ENCODE data around the gene MS4A2.
"Not testable (repeated sequence)": the region's sequence is repeated elsewhere in the genome, so short reads cannot be mapped to it uniquely, and the experiment has no call there.

MS4A2 gene

DNA sequence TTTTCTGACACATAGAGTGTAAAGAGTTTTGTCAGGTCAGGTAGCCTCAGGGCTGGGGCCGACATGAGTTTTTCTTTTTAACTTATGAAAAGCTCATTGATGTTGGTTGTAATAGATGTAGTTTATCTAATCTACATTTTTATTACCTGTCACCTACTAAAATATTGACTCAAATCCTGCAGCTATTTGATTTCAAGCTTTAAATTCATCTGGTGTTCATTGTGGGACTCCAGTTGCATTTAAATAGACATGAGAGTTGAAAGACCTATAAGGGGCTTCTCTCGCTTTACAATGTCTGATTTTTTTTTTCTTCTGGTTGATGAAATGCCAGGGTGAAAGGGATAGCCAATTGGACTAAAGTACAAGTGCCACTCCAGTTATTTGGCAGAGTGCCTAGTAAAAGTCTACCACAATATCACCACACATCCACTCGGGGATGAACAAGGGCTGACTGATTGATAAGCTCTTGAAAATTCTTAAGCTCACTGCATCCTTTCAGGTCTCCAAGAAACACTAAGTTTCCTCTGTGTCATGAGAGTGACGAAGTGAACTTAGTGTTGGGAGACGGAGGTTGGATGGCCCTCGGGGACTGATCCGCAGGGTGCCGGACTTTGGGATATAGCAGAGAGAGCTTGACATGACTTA lies 16.1 kb downstream of the MS4A2 start:
- DNase-seq, result not testable (repeated sequence)

DNA sequence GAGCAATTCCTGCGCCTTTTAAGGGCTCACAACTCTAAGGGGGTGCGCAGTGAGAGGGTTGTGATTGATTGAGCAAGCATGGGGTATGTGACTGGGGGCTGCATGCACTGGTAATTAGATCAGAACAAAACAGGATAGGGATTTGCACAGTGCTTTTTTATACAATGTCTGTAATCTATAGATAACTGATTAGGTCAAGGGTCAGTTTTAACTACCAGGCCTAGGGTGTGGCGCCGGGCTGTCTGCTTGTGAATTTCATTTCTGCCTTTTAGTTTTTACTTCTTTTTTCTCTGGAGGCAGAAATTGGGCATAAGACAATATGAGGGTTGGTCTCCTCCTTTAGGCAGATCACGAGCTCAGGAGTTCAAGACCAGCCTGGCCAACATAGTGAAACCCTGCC lies 20.2 kb downstream of the MS4A2 start:
- not testable (repeated sequence) for DNase-seq

DNA sequence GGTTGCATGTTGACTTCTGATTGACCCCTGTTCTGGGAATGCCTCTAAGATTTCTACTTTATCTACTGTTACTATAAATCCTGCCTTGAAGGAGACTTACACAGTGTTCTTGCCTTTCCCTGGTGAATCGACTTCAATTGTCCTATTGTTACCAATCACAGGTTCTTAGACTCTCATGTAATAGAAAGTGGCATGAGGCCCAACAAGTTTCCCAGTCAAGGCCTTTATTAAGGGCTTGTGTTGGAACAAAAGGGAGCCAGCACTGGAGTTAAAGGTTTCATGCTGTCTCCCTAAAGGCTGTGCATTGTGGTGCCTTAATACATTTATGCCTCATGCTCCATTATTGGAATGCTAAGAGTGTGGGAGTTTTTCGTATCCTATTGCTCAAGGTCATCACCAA lies 23.3 kb downstream of the MS4A2 start:
- DNase-seq, result no peak

DNA sequence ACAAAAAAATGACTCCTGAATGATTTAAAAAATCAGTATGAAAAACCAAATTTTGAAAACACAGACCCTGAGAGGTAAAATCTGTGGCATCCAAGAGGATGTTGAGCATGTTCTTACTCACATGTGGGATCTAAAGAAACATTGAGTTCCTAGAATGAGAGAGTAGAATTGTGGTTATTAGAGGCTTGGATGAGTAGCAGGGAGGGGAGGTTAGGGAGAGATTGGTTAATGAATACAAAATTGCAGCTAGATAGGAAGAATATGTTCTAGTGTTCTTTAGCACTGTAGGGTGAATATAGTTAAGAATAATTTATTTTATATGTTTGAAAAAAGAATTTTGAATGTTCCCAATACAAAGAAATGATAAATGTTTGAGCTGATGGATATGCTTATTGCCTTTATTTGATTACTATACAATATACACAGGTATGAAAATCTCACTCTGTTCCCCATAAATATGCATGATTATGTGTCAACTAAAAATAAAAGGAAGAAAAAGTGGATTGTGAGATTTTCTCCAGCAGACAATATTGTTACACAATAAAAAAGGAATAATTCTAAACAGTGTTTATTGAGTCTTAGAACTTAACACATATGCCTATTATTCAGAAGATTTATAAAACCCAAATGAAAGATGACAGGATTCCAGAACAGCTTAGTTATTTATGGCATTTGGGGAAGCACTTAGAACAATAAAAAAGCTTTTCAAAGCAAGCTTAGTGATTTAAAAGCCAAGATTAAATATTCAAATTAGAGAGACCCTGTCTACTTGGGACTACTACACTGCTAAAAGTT lies 28.7 kb downstream of the MS4A2 start:
- no peak for DNase-seq

DNA sequence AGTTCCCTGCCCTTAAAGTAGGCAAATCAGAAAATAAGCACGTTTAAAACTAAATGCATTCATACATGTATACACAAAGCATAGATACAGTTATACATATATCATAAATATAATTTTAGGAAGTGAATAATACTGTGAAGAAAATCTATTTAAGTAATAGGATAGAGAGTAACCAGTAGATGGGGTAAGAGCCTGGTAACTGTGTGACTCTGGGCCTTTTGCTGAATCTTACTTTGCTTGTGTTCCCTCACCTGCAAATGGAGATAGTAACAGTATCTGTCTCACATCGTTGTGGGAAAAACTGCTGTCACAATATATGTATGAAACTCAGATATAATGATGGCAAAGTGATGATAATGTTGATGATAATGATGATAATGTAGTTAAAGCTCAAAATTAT lies 29.9 kb downstream of the MS4A2 start:
- DNase-seq, result no peak

DNA sequence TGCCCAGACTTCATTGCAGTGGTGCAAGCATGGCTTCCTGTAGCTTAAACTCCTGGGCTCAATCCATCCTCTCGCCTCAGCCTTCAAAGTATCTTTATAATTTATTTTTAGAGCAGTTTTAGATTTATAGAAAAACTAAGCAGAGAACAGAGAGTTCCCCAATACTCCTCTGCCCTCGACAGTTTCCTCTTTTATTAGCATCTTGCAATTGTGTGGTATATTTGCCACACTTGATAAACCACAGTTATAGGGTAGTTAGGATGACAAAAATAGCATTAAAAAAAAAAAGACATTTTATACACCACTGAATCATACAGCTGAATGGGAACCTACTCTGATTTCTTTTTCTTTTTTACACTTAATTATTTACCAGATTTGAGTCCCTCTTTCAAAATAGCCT lies 31.2 kb downstream of the MS4A2 start:
- DNase-seq, result no peak

DNA sequence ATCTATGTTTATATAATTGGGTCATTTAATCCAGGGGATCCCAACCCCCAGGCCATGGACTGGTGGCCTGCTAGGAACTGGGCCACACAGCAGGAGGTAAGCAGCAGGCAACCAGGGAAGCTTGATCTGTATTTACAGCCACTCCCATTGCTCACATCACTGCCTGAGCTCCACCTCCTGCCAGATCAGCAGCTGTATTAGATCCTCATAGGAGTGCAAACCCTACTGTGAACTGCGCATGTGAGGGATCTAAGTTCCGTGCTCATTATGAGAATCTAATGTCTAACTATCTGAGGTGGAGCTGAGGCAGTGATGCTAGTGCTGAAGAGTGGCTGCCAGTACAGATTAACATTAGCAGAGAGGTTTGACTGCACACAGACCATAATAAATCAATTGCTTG lies 32.8 kb downstream of the MS4A2 start:
- no peak for DNase-seq

DNA sequence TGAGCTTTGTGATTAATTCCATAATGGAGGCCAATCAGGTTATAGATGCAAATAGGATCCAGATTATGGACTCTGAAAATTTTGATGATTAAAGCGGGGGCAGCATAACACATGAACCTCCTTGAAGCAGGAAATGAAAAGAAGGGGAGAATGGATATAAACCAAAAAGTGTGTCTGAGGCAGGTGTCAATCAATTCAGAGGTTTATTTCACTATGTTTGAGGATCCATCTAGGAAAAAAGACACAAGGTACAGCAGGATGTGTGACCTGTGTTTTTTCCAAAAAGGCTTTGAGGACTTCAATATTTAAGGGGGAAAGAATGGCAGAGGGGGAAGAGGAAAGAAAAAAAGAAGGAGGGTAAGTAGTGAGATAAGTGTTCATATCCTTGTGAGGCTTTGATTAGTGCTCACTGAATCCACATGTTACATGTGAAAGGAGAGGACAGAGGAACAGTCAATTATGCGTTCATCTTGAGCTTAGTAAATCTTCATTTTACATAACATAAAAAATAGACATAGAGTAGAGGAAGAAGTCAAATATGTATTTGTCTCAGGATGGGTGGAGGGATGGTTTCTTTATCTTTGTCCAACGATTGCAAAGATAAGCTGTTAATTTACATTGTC lies 34.1 kb downstream of the MS4A2 start:
- DNase-seq, result no peak

DNA sequence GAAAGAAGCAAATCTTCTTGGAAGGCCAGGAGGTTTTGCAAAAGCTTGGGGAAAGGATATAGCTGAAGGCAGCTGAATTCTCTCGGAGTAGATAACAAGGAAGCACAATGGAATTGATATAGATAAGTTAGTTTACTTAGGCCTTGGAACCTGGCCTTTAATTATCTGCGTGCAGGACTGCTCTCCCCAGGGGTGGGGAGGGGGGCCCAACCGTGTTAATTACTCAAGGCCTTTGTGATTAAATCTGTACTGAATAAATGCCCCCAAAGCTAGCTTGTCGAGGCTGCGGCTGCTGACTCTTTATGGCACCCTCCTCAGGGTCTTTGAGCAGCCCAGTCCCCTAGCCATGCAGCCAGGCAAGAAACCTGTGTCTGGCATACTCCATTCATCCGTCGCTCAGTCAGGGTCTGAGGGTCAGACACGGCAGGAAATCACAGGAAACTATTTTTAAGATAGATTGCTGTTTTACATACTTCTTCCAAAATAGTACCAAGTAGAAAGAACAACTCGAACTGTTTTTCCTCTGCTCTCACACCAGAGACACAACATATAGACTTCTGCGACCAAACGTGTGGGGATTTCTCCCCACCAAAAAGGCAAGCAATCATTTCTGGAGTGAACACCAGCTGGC lies 36.5 kb downstream of the MS4A2 start:
- DNase-seq, result no peak

DNA sequence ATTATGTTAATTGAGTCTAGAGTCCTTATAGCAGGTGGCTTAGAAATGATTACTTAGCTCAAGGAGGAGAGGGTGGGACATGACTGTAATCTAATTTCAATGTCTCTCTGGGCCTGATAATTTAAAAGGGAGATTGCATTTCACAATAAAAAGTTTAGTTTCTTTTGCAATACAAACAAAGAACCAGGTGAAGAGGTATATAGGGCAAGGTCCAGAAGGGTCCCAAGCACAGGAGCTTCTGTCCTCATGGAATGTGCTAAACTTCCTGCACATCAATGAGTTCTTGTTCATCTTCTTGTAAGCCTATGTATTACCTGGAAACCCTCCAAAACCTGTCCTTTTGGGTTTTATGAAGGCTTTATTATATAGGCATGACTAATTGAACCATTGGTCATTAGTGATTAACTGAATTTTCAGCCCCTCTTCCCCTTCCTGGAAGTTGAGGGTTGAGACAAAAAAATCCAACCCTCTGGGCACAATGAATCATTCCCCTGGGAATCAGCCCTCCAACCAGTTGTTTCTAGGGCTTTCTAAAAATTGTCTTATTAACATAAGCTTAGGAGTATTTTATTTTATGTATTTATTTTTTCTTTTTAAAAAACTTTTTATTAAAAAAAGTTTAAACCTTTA lies 37.6 kb downstream of the MS4A2 start:
- no peak for DNase-seq

DNA sequence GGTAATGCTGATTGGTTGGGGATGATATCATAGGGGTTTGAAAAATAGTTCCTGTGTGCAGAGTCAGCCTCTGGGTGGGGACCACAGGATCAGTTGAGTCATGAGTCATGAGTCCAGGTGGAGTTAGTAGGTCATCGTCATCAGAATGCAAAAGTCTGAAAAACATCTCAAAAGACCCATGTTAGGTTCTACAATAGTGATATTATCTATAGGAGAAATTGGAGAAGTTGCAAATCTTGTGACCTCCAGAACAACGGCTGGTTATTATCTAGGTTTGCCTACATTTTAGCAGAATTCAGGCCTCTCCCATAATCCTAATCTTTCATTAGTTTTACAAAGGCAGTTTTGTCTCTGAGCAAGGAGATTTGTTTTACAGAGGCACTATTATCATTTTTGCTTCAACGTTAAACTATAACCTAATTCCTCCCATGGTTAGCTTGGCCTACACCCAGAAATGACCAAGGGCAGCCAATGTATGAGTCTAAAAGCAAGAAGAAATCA lies 38.9 kb downstream of the MS4A2 start:
- DNase-seq, result no peak

DNA sequence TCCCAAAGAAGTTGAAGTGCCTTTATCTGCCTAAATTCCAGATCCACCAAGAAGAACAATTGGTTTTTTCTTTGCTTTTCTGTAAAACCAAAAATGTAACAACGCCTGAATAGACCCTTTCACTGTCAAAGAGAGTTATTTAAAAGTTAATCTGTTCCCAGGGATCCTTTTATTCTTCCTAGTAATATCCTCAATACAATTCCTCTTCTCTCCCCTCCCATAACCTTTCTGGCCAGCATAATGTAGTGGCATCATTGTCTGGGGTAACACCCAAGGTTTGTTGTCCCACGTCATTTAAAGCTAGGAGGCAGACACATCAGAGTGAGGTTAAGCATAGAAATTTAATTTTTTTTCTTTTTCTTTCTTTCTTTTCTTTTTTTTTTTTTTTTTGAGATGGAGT lies 39.9 kb downstream of the MS4A2 start:
- DNase-seq, result no peak

DNA sequence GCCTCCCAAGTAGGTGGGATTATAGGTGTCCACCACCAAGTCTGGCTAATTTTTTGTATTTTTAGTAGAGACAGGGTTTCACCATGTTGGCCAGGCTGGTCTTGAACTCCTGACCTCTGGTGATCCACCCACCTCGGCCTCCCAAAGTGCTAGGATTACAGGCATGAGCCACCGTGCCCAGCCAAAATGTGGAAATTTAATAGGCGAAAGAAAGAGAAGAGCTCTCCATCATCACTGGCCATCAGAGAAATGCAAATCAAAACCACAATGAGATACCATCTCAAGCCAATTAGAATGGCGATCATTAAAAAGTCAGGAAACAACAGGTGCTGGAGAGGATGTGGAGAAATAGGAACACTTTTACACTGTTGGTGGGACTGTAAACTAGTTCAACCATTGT lies 40.4 kb downstream of the MS4A2 start:
- DNase-seq, result not testable (repeated sequence)

DNA sequence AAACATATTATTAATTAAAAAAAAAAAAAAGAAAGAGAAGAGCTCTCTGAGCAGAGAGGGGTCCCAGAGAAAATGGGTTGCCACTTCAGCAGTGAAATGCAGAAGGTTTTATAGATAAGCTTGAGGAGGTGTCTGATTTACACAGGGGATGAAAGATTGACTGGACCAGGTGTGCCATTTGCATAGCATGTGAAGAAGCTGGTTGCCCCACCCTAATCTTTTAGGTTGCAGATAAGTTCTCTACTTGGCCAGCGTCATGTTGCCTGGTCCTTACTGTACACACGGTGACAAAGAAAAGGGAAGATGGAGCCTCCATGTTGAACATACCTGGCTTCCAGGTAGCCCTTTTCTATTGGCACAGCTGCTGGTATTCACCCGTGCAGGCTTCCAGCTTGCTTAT lies 41.4 kb downstream of the MS4A2 start:
- DNase-seq, result no peak

DNA sequence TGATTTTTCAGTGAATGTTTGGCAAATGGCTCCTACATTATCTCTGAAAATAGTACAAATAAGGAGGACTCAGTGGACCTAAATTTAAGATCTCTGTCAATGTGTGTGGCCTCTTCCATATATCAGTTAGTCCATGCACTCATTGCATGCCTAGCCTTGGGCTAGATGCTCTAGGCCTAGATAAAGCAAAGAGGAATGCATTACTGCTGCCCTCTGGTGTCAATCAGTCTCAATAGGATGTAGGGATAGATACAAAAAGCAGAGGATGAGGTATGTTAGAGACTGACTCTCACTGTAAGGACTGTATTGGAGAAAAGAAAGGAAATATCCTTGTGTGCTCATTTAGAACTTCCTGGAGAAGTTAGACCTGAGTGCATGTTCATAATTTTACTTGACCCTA lies 42.0 kb downstream of the MS4A2 start:
- DNase-seq, result no peak

DNA sequence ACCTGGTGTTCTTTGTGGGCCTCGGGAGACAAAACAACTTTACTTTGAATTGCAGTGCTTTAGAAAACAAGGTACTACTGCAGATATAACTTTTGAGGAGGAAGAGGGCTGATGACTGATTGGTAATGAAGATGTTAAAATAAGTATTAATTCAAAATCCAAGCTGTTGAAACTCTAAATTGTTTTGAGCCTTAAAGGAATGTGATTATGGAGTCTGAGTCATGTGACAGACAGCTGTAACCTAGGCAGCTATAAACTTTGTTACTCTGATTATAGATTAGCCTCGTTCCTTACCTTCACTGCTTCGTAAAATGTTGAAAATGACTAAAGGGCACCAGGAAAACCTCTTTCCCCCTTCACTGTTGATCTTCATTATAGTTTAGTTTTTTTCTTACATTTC lies 43.4 kb downstream of the MS4A2 start:
- no peak for DNase-seq

DNA sequence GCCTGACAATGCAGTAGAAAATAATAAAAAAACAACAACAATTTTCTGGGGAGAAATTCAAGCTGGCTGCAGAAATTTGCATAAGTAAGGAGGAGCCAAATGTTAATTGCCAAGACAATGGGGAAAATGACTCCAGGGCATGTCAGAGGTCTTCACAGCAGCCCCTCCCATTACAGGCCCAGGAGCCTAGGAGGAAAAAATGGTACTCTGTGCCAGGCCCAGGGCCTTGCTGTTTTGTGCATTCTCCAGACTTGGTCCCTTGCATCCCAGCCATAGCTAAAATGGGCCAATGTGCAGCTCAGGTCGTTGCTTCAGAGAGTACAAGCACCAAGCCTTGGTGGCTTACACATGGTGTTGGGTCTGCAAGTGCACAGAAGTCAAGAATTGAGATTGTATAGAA lies 45.5 kb downstream of the MS4A2 start:
- no peak for DNase-seq

DNA sequence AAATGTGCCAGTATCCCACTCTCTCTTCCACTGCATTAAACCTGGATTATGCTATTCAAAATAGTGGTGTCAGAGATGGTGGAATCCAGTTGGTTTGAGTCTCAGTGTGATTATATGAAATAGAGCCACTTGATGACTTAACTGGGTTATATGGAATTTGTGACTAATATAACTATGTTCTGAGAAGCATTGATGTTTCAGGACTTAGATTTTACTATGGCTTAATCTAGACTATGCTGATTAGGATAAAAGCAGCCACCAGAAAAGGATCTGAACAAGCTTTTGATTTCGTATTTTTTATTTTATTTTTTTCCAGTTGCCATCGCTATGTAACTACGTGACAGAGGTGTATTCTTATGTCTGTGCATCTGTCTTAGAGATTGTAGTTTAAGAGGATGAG lies 55.3 kb downstream of the MS4A2 start:
- no peak for DNase-seq

DNA sequence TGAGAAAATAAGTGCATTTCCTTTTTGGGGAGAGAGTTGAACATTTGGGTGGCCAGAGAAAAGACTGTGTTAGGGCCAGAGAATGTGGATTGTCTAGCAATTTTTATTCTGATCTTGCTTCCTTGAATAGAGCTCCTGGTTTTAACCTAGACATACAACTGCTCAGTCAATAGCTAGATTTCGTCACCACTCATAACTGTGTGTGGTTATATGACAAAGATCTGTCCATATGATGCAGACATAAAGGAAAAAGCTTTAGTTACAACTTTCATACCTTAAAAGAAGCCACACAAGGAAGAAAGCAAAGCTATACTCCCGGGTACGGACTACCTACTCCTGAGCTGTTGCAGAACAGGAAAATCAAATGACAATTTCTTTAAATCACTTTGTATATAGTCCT lies 57.2 kb downstream of the MS4A2 start:
- no peak for DNase-seq

Measured in activated gamma-delta T cell treated with Interleukin-2 at 50 U/mL for 16 hours (primary cell).